Tibial artery (tissue), 4 donors: ENCODE results near the gene METTL18.
A peak's percentile ranks its signal among the peaks of the same experiment; 100 is the strongest.

Experiments used
- DNase-seq, 2 donors: peaks; one replicate each; pipeline ENCODE4 v3.0.0-alpha.2; 2019
- H3K27ac ChIP-seq, 2 donors: fragments of 200-600 bp; sonication (generic) in 1 of 2; 1 replicate in 1 of 2; 2 replicates in 1 of 2; pipeline ENCODE4 v1.5.1; 2018 to 2019; ENCODE audit warnings: mild to moderate bottlenecking in 1 of 2
- H3K27me3 ChIP-seq, 2 donors: fragments of 200-600 bp; sonication (generic) in 1 of 2; one replicate each; pipeline versions ENCODE4 v1.5.1 to v1.6.0; 2016 to 2019
- H3K36me3 ChIP-seq, 3 donors: fragments of 200-600 bp; sonication (generic) in 2 of 3; one replicate each; pipeline ENCODE4 v1.5.1; 2016 to 2019; ENCODE audit warnings: mild to moderate bottlenecking in 2 of 3
- H3K4me1 ChIP-seq, 4 donors: fragments of 200-600 bp; sonication (generic) in 2 of 4; 1 replicate in 3 of 4; 2 replicates in 1 of 4; pipeline ENCODE4 v1.5.1; 2016 to 2019
- H3K4me3 ChIP-seq, 2 donors: fragments of 200-600 bp; sonication (generic) in 1 of 2; 1 replicate in 1 of 2; 2 replicates in 1 of 2; pipeline ENCODE4 v1.5.1; 2018 to 2019; ENCODE audit warnings: mild to moderate bottlenecking in 2 of 2
- H3K9me3 ChIP-seq, 3 donors: fragments of 200-600 bp; sonication (generic) in 1 of 3; one replicate each; pipeline ENCODE4 v1.5.1; 2016 to 2019
- intact Hi-C: fragments of 100-400 bp; cut with DNase I; formaldehyde crosslinking; loops from one replicate; pipeline ENCODE4 v1.15.0; 2023; ENCODE audit warnings: low total_unique reads
- TF ChIP-seq, protein P1 (sequence below), 2 experiments: fragments of 200-600 bp in 1 of 2; fragments of 450-650 bp in 1 of 2; IDR thresholded peaks; one replicate each; pipeline ENCODE4 v1.5.1; 2017 to 2019; ENCODE audit warnings: antibody characterized with exemption in 2 of 2, mild to moderate bottlenecking in 1 of 2, moderate library complexity in 1 of 2

METTL18 gene

DNA sequence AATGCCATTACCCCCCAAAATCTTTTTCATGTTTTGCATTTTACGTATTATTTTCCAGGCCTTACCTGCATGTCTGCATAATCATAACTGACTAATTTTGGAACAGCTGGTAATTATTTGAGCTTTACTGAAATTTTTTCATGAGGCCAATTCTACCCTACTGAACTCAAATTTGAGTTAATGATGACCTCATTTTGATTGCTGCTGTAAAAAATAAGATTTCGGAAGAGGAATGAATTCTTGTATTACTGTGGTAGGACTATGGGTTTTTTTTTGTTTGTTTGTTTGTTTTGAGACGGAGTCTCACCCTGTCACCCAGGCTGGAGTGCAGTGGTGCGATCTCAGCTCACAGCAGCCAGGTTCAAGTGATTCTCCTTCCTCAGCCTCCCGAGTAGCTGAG lies 2.6 kb upstream of the METTL18 start:
- TF ChIP-seq, protein P1, sequence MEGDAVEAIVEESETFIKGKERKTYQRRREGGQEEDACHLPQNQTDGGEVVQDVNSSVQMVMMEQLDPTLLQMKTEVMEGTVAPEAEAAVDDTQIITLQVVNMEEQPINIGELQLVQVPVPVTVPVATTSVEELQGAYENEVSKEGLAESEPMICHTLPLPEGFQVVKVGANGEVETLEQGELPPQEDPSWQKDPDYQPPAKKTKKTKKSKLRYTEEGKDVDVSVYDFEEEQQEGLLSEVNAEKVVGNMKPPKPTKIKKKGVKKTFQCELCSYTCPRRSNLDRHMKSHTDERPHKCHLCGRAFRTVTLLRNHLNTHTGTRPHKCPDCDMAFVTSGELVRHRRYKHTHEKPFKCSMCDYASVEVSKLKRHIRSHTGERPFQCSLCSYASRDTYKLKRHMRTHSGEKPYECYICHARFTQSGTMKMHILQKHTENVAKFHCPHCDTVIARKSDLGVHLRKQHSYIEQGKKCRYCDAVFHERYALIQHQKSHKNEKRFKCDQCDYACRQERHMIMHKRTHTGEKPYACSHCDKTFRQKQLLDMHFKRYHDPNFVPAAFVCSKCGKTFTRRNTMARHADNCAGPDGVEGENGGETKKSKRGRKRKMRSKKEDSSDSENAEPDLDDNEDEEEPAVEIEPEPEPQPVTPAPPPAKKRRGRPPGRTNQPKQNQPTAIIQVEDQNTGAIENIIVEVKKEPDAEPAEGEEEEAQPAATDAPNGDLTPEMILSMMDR (IDR thresholded peaks at IDR 0.05), result no peak
- no peaks in the 10 kb centered on the region for H3K9me3 ChIP-seq
- H3K4me1 ChIP-seq, result peaks cover 0 to 17% (median 8%) of the 10 kb centered on the region in 4 donors
- no peak overlapping the region for H3K27ac ChIP-seq
- DNase-seq, result no peak
- no peaks in the 10 kb centered on the region for H3K27me3 ChIP-seq
- intact Hi-C loops, result no loop called here
- no peak overlapping the region for H3K4me3 ChIP-seq
- peaks cover 0 to 4% (median 0%) of the 10 kb centered on the region in 3 donors for H3K36me3 ChIP-seq

DNA sequence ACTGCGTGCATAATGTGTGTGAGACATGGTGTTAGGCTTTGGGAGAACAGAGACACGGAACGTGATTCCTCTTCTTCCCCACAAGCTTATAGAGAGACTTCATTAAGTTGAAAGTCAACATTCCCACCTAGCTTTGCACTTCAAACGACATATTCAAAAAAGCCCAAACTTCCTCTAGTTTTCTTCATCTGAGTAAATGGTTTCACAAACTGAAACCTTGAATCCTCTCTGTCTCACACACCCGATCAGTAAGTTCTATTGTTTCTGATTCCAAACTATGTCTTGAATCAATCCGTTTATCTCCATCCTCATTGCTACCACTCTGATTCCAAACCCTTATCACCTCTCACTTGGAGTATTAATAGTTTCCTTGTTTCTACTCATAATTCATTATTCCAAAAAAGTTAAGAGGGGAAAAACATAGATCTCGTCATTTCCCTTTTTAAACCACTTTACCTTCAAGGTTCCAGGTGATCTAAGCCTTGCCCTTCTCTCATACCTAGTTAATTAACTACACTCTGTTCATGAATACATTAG lies 1.6 kb upstream of the METTL18 start:
- TF ChIP-seq, protein P1 (IDR thresholded peaks at IDR 0.05), result no peak
- Histone ChIP-seq H3K27ac (no peak overlapping the region), H3K27me3 (no peaks in the 10 kb centered on the region), H3K4me3 (no peak overlapping the region), H3K36me3 (peaks cover 0 to 4% (median 0%) of the 10 kb centered on the region in 3 donors), H3K4me1 (peaks cover 0 to 17% (median 8%) of the 10 kb centered on the region in 4 donors), H3K9me3 (no peaks in the 10 kb centered on the region)
- intact Hi-C loops, result no loop called here
- DNase-seq, result no peak

DNA sequence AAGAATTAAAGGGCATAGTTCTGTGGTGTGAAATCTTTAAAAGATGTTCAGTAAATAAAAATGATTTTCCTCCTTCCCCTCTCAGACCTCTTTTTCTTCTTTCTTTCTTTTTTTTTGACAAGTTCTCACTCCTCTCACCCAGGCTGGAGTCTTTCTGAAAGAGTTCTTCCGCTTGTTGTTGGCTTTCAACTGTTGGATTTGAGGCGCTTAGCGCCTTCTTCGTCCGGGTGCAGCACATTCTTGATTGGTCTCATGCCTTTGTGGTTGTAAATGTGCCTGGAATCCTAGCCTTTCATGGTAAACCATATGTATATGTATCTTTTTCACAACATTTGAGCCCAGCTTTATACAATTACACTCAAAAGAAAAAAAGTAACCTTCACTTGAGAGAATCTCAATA lies 980 bp upstream of the METTL18 start:
- Histone ChIP-seq H3K27ac (peak overlapping the region; percentile 80), H3K27me3 (no peaks in the 10 kb centered on the region), H3K4me3 (peak overlapping the region; percentile 67 to 74), H3K4me1 (peaks cover 0 to 17% (median 8%) of the 10 kb centered on the region in 4 donors), H3K36me3 (peaks cover 0 to 4% (median 0%) of the 10 kb centered on the region in 3 donors), H3K9me3 (no peaks in the 10 kb centered on the region)
- TF ChIP-seq, protein P1 (IDR thresholded peaks at IDR 0.05), result no peak
- intact Hi-C loops, result no loop called here
- DNase-seq, result no peak

DNA sequence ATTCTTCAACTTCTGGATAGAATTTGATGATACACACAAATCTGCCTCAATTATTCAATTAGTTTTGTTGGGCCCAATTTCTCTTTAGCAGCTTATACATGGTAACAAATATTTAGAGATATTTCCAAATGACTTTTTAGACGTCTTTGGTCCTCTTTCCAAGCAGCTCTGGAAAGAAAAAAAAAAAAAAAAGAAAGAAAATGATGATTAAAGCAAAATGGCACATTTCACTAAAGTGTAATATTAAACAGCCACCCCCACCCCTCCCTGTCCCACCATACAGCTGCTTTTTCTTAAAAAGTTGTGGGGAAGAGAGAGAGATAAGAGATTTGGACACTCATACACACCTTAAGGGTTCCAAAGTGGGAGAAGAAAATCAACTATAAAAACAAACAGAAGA lies 977 bp downstream of the METTL18 start:
- H3K4me1 ChIP-seq, result peaks cover 0 to 17% (median 8%) of the 10 kb centered on the region in 4 donors
- peak overlapping the region in 1 of 2 donors; percentile 80 for H3K27ac ChIP-seq
- TF ChIP-seq, protein P1 (IDR thresholded peaks at IDR 0.05), result no peak
- no peaks in the 10 kb centered on the region for H3K27me3 ChIP-seq
- intact Hi-C loops, result no loop called here
- H3K9me3 ChIP-seq, result no peaks in the 10 kb centered on the region
- H3K4me3 ChIP-seq, result peak overlapping the region; percentile 67 to 74
- no peaks in the 10 kb centered on the region for H3K36me3 ChIP-seq
- no peak for DNase-seq

DNA sequence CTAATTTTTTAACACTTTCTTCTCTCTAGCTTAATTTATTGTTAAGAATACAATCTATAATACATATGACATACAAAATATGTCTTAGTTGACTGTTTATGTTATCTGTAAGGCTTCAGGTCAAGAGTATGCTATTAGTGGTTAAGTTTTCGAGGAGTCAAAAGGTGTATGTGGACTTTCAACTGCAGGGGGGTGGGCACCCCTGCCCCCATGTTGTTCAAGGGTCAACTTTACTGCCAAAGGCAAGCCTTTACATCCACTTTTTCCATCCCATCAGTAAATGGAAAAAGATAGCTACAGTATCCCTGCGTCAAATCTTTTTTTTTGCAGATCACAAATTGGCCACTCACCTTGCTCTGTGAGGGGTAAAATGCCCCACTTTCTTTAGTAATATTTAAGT lies 6.3 kb downstream of the METTL18 start:
- DNase-seq, result no peak
- peaks cover 0 to under 1% (median 0%) of the 10 kb centered on the region in 4 donors for H3K4me1 ChIP-seq
- H3K36me3 ChIP-seq, result no peaks in the 10 kb centered on the region
- intact Hi-C loops, result no loop called here
- no peak overlapping the region for H3K4me3 ChIP-seq
- TF ChIP-seq, protein P1 (IDR thresholded peaks at IDR 0.05), result no peak
- no peak overlapping the region for H3K27ac ChIP-seq
- no peaks in the 10 kb centered on the region for H3K27me3 ChIP-seq
- no peaks in the 10 kb centered on the region for H3K9me3 ChIP-seq

DNA sequence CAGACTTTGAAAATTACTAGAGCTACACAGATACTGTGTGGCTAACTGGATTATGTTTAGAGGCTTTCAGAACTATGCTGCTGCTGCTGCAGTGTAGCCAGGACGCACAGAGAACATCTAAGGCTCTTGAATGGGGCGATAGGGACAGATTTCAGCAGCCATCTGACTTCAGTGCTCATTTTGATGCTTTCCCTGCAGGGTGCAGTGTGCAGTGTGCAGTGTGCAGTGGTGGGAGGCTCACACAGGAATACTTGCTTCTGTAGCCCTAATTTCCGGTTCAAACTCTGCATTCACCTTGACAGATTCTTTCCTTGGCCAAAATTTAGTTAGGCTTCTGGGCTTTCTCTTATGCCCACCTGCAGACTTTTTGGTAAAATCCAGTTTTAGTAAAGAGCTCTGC lies 7.7 kb downstream of the METTL18 start:
- intact Hi-C loops, result no loop called here
- Histone ChIP-seq H3K27ac (no peak overlapping the region), H3K4me1 (no peaks in the 10 kb centered on the region), H3K4me3 (no peak overlapping the region), H3K9me3 (no peaks in the 10 kb centered on the region), H3K27me3 (no peaks in the 10 kb centered on the region), H3K36me3 (no peaks in the 10 kb centered on the region)
- DNase-seq, result no peak
- TF ChIP-seq, protein P1 (IDR thresholded peaks at IDR 0.05), result no peak
